Measurements from ENCODE around the gene ARID1B. TPM values are rescaled to one million over a fixed set of nuclear protein-coding genes. Genes with fewer than 3 reads are reported as not detected.

The ARID1B gene
- total RNA-seq, 1 experiment from 2014 or later, result 60.3 TPM

DNA sequence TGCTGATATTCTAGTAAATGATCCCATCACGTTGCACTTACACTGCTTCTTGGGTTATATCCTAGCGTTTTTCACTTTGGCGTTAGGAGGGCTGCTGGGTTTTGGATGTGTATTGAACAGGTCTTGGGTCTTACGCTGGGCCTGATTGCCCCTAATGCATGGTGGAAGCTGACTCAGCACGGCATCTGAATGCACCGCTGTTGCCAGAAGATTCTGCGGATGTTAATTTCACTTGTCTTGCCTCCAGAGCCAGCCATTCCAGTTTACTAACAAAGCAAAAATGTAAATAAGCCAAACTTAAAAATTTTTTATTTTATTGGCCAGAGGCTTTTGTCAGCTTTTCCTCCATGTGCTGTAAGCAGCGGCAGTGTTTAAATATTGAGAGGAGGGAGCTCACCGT is 312.7 kb downstream of the ARID1B start:
- peaks cover 4% of the 10 kb centered on the region; the same call in 1 of the 2 replicates for H3K36me3 Mint-ChIP-seq
- H3K4me3 Mint-ChIP-seq, result peak overlapping the region; percentile 22
- ChIA-PET CTCF (interaction anchor here (0.8 to 3.2 kb wide), 9 partner anchors 26 to 69 kb away, joined by 3 to 16 read pairs (median 4); no protein-coding TSS in a partner anchor), POLR2A (interaction anchor here (1.2 to 1.4 kb wide), 2 partner anchors 44 to 68 kb away, joined by 3 read pairs; no protein-coding TSS in a partner anchor)
- H3K27me3 Mint-ChIP-seq (ENCODE audit: low read depth), result no peaks in the 10 kb centered on the region
- H3K27ac Mint-ChIP-seq, result peak overlapping the region; percentile 92
- no peak for TF ChIP-seq TEAD1 (CRISPR knock-in tag; IDR thresholded peaks at IDR 0.05)
- TF ChIP-seq NFE2L1 (CRISPR knock-in tag; IDR thresholded peaks at IDR 0.05), result 0 out of 2 replicates have a peak, but pooled peaks have one; percentile 41
- no peak for TF ChIP-seq ZBTB21 (CRISPR knock-in tag; IDR thresholded peaks at IDR 0.05; ENCODE audit: borderline replicate concordance)
- TF ChIP-seq, protein P1, sequence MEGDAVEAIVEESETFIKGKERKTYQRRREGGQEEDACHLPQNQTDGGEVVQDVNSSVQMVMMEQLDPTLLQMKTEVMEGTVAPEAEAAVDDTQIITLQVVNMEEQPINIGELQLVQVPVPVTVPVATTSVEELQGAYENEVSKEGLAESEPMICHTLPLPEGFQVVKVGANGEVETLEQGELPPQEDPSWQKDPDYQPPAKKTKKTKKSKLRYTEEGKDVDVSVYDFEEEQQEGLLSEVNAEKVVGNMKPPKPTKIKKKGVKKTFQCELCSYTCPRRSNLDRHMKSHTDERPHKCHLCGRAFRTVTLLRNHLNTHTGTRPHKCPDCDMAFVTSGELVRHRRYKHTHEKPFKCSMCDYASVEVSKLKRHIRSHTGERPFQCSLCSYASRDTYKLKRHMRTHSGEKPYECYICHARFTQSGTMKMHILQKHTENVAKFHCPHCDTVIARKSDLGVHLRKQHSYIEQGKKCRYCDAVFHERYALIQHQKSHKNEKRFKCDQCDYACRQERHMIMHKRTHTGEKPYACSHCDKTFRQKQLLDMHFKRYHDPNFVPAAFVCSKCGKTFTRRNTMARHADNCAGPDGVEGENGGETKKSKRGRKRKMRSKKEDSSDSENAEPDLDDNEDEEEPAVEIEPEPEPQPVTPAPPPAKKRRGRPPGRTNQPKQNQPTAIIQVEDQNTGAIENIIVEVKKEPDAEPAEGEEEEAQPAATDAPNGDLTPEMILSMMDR (IDR thresholded peaks at IDR 0.05), result no peak
- peak; percentile 34 for DNase-seq (ENCODE audit: low spot score)
- peak; percentile 33 for ATAC-seq
- H3K4me1 Mint-ChIP-seq, result peaks cover 58% of the 10 kb centered on the region
- H3K9me3 Mint-ChIP-seq, result no peaks in the 10 kb centered on the region

DNA sequence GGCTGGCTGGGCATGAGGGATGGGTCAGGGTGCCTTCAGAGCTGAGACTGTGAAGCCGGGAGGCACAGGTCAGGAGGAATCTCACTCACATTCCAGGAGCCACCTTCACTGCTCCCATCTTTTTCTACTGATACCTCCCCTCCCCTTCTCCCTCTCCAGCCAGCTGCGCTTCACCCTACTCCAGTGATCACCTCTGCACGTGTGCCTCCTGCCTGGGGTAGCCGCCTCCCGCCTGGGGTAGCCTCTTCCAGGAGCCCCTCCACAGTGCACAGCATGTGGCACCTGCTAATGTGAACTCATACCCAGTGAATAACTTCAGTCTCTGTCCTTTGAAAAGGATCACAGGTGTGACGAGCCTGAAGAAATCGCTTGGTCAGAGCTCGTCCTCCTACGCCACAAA is 313.6 kb downstream of the ARID1B start:
- TF ChIP-seq ZNF263 (CRISPR knock-in tag; IDR thresholded peaks at IDR 0.05; ENCODE audit: low read depth) (no peak), ZNF423 (CRISPR knock-in tag; IDR thresholded peaks at IDR 0.05) (peak; percentile 90), TCF7 (CRISPR knock-in tag; IDR thresholded peaks at IDR 0.05; ENCODE audit: low read depth) (no peak), ETV6 (CRISPR knock-in tag; IDR thresholded peaks at IDR 0.05) (peak; percentile 38; the same call in 1 of the 2 replicates), KAT7 (CRISPR knock-in tag; IDR thresholded peaks at IDR 0.05; ENCODE audit: borderline replicate concordance) (no peak), RELA (CRISPR knock-in tag; IDR thresholded peaks at IDR 0.05; ENCODE audit: borderline replicate concordance) (no peak), NR2C2 (CRISPR knock-in tag; IDR thresholded peaks at IDR 0.05) (no peak), EMX1 (CRISPR knock-in tag; IDR thresholded peaks at IDR 0.05) (no peak), MXD4 (CRISPR knock-in tag; IDR thresholded peaks at IDR 0.05; ENCODE audit: borderline replicate concordance) (no peak), ELF4 (CRISPR knock-in tag; IDR thresholded peaks at IDR 0.05; ENCODE audit: low read depth) (no peak), ZNF671 (CRISPR knock-in tag; IDR thresholded peaks at IDR 0.05) (no peak), NFATC4 (CRISPR knock-in tag; IDR thresholded peaks at IDR 0.05) (no peak), NFE2L1 (CRISPR knock-in tag; IDR thresholded peaks at IDR 0.05) (no peak)
- TF ChIP-seq, protein P2, sequence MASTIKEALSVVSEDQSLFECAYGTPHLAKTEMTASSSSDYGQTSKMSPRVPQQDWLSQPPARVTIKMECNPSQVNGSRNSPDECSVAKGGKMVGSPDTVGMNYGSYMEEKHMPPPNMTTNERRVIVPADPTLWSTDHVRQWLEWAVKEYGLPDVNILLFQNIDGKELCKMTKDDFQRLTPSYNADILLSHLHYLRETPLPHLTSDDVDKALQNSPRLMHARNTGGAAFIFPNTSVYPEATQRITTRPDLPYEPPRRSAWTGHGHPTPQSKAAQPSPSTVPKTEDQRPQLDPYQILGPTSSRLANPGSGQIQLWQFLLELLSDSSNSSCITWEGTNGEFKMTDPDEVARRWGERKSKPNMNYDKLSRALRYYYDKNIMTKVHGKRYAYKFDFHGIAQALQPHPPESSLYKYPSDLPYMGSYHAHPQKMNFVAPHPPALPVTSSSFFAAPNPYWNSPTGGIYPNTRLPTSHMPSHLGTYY (CRISPR knock-in tag; IDR thresholded peaks at IDR 0.05), result no peak
- TF ChIP-seq, protein P3, sequence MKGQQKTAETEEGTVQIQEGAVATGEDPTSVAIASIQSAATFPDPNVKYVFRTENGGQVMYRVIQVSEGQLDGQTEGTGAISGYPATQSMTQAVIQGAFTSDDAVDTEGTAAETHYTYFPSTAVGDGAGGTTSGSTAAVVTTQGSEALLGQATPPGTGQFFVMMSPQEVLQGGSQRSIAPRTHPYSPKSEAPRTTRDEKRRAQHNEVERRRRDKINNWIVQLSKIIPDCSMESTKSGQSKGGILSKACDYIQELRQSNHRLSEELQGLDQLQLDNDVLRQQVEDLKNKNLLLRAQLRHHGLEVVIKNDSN (CRISPR knock-in tag; IDR thresholded peaks at IDR 0.05), result no peak
- TF ChIP-seq, protein P4, sequence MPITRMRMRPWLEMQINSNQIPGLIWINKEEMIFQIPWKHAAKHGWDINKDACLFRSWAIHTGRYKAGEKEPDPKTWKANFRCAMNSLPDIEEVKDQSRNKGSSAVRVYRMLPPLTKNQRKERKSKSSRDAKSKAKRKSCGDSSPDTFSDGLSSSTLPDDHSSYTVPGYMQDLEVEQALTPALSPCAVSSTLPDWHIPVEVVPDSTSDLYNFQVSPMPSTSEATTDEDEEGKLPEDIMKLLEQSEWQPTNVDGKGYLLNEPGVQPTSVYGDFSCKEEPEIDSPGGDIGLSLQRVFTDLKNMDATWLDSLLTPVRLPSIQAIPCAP (CRISPR knock-in tag; IDR thresholded peaks at IDR 0.05), result no peak
- TF ChIP-seq, protein P5, sequence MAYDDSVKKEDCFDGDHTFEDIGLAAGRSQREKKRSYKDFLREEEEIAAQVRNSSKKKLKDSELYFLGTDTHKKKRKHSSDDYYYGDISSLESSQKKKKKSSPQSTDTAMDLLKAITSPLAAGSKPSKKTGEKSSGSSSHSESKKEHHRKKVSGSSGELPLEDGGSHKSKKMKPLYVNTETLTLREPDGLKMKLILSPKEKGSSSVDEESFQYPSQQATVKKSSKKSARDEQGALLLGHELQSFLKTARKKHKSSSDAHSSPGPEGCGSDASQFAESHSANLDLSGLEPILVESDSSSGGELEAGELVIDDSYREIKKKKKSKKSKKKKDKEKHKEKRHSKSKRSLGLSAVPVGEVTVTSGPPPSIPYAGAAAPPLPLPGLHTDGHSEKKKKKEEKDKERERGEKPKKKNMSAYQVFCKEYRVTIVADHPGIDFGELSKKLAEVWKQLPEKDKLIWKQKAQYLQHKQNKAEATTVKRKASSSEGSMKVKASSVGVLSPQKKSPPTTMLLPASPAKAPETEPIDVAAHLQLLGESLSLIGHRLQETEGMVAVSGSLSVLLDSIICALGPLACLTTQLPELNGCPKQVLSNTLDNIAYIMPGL (CRISPR knock-in tag; IDR thresholded peaks at IDR 0.05), result no peak
- TF ChIP-seq, protein P6, sequence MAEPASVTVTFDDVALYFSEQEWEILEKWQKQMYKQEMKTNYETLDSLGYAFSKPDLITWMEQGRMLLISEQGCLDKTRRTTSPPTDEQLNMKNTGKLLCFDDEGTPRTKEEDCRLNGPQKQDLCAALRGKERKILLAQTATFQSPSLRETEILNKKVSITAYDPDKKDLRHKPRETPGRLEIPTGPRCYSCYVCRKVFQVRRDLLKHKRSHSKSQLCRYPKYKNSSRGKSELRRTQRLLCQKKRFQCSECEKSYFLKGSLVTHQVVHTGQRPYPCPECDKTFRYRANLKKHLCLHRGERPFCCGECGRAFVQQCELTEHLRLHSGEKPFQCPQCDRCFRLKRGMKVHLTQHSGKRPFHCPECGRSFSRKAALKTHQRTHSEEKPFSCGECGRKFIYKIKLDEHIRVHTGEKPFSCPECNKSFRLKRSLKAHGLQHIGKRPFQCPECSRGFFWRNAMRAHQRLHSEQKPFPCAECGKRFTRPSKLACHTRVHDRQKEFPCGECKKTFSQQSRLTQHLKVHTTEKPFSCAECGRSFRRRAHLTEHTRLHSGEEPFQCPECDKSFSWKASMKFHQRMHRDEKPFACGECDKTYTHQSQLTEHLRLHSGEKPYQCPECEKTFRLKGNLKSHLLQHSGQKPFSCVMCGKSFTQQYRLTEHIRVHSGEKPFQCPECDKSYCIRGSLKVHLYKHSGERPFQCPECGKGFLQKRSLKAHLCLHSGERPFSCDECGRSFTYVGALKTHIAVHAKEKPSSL (CRISPR knock-in tag; conservative IDR thresholded peaks at IDR 0.05), result no peak
- TF ChIP-seq, protein P7, sequence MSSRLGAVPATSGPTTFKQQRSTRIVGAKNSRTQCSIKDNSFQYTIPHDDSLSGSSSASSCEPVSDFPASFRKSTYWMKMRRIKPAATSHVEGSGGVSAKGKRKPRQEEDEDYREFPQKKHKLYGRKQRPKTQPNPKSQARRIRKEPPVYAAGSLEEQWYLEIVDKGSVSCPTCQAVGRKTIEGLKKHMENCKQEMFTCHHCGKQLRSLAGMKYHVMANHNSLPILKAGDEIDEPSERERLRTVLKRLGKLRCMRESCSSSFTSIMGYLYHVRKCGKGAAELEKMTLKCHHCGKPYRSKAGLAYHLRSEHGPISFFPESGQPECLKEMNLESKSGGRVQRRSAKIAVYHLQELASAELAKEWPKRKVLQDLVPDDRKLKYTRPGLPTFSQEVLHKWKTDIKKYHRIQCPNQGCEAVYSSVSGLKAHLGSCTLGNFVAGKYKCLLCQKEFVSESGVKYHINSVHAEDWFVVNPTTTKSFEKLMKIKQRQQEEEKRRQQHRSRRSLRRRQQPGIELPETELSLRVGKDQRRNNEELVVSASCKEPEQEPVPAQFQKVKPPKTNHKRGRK (CRISPR knock-in tag; IDR thresholded peaks at IDR 0.05; ENCODE audit: borderline replicate concordance), result no peak
- TF ChIP-seq, protein P8, sequence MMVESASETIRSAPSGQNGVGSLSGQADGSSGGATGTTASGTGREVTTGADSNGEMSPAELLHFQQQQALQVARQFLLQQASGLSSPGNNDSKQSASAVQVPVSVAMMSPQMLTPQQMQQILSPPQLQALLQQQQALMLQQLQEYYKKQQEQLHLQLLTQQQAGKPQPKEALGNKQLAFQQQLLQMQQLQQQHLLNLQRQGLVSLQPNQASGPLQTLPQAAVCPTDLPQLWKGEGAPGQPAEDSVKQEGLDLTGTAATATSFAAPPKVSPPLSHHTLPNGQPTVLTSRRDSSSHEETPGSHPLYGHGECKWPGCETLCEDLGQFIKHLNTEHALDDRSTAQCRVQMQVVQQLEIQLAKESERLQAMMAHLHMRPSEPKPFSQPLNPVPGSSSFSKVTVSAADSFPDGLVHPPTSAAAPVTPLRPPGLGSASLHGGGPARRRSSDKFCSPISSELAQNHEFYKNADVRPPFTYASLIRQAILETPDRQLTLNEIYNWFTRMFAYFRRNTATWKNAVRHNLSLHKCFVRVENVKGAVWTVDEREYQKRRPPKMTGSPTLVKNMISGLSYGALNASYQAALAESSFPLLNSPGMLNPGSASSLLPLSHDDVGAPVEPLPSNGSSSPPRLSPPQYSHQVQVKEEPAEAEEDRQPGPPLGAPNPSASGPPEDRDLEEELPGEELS (CRISPR knock-in tag; IDR thresholded peaks at IDR 0.05), result 0 out of 2 replicates have a peak, but pooled peaks have one; percentile 46
- Mint-ChIP-seq H3K27me3 (ENCODE audit: low read depth) (no peaks in the 10 kb centered on the region), H3K9me3 (no peaks in the 10 kb centered on the region), H3K27ac (peak overlapping the region; percentile 92), H3K4me1 (peaks cover 63% of the 10 kb centered on the region), H3K36me3 (peaks cover 4% of the 10 kb centered on the region; the same call in 1 of the 2 replicates), H3K4me3 (peak overlapping the region; percentile 36)
- CTCF ChIA-PET, result interaction anchor here (0.8 to 3.2 kb wide), 8 partner anchors 24 to 83 kb away, joined by 3 to 16 read pairs (median 5); no protein-coding TSS in a partner anchor
- DNase-seq (ENCODE audit: low spot score) (peak; percentile 59), ATAC-seq (peak; percentile 67)
- POLR2A ChIA-PET, result interaction anchor here (1.1 to 1.4 kb wide), 4 partner anchors 10 to 69 kb away, joined by 3 read pairs; no protein-coding TSS in a partner anchor
